Right lobe of liver (tissue), 6 donors: ENCODE results near the gene EIF4G1. TPM values are rescaled to one million over a fixed set of nuclear protein-coding genes. Genes with fewer than 3 reads are reported as not detected.

Experiments used
- ATAC-seq, 4 donors: fragments of 200-7000 bp; cut with Tn5 transposase; one replicate each; pipeline ENCODE4 v1.9.1; 2020; ENCODE audit warnings: mild to moderate bottlenecking in 4 of 4, moderate library complexity in 4 of 4
- DNase-seq, 3 donors: peaks; one replicate each; pipeline ENCODE4 v3.0.0-alpha.2; 2020
- H3K27ac ChIP-seq, 3 donors: fragments of 200-600 bp; one replicate each; pipeline ENCODE4 v1.8.0; 2022
- H3K27me3 ChIP-seq, 2 donors: fragments of 200-600 bp; one replicate each; pipeline ENCODE4 v1.8.0; 2022
- H3K36me3 ChIP-seq, 4 donors: fragments of 200-600 bp; sonication (generic) in 1 of 4; one replicate each; pipeline versions ENCODE4 v1.5.1 to v1.8.0; 2017 to 2022; ENCODE audit warnings: control low read depth in 1 of 4
- H3K4me1 ChIP-seq, 4 donors: fragments of 200-600 bp; sonication (generic) in 1 of 4; one replicate each; pipeline versions ENCODE4 v1.5.1 to v1.8.0; 2017 to 2022; ENCODE audit warnings: control low read depth in 1 of 4
- H3K4me3 ChIP-seq, 3 donors: fragments of 200-600 bp; one replicate each; pipeline ENCODE4 v1.8.0; 2022
- H3K9me3 ChIP-seq, 4 donors: fragments of 200-600 bp; sonication (generic) in 1 of 4; one replicate each; pipeline versions ENCODE4 v1.5.1 to v1.8.0; 2017 to 2022; ENCODE audit warnings: control low read depth in 1 of 4
- CTCF ChIP-seq, 4 donors: fragments of 200-600 bp in 3 of 4; fragments of 450-650 bp in 1 of 4; IDR thresholded peaks; one replicate each; pipeline versions ENCODE4 v1.5.1 to v1.8.0; 2016 to 2022; ENCODE audit warnings: antibody characterized with exemption in 4 of 4, mild to moderate bottlenecking in 2 of 4
- POLR2A ChIP-seq: fragments of 450-650 bp; IDR thresholded peaks from one replicate; pipeline ENCODE4 v1.6.1; 2017; ENCODE audit warnings: antibody characterized with exemption, mild to moderate bottlenecking
- WGBS: methylation state at CpG from one replicate; pipeline ENCODE4 v1.1.6; 2018; ENCODE audit warnings: low coverage, low lambda C conversion rate; ENCODE audit not compliant: insufficient coverage; ENCODE audit errors: missing lambda C conversion rate; 5-methylcytosine and 5-hydroxymethylcytosine counted together
- intact Hi-C, 2 donors: fragments of 100-400 bp; cut with DNase I; formaldehyde crosslinking; loops; one replicate each; pipeline versions ENCODE4 v1.11.2 to v1.14.1; 2022
- total RNA-seq, 6 experiments: library from RNA; depleted of rRNA in 2 of 6; stranded (reverse); fragments of >200 nt in 2 of 6; fragmentation: NEBNext Ultra II Directional in 3 of 6; extraction: Animal tissue kit (Norgen Biotek cat#: 25700) in 3 of 6; gene quantifications; one replicate each; pipeline versions ENCODE4 v1.1.0 to v1.2.4, GENCODE V29; 2016 to 2023
- donor health status: DM: no; HTN: yes; CAD: no.
- donor health status: DM: no; HTN: no; CAD: no.
- donor health status: DM: no; HTN: no; CAD: no.
- donor health status: DM: no; HTN: yes; CAD: no.
- donor health status: DM: no; HTN: yes; CAD: no.

Gene EIF4G1
- total RNA-seq, 6 experiments from 2014 or later: 262 to 368 (median 291) TPM

GRCh38 chr3:184343200-184343876, 28.9 kb downstream of the EIF4G1 start:
- no peak overlapping the region for H3K27ac ChIP-seq
- no peaks in the 10 kb centered on the region for H3K9me3 ChIP-seq
- DNase-seq (no peak), ATAC-seq (no peak)
- no peak for TF ChIP-seq CTCF (IDR thresholded peaks at IDR 0.05)
- TF ChIP-seq POLR2A: no peak
- intact Hi-C loops: no loop called here
- H3K36me3 ChIP-seq: no peaks in the 10 kb centered on the region
- no peak overlapping the region for H3K4me3 ChIP-seq
- 80% methylated on average over 2 of the region's 5 CpGs for WGBS
- H3K27me3 ChIP-seq: no peaks in the 10 kb centered on the region
- no peaks in the 10 kb centered on the region for H3K4me1 ChIP-seq

GRCh38 chr3:184344579-184345316, 30.3 kb downstream of the EIF4G1 start:
- WGBS: 94% methylated on average over 3 of the region's 24 CpGs
- no peaks in the 10 kb centered on the region for H3K9me3 ChIP-seq
- DNase-seq (no peak), ATAC-seq (no peak)
- no peaks in the 10 kb centered on the region for H3K27me3 ChIP-seq
- no peaks in the 10 kb centered on the region for H3K4me1 ChIP-seq
- no peaks in the 10 kb centered on the region for H3K36me3 ChIP-seq
- intact Hi-C loops: no loop called here
- H3K27ac ChIP-seq: no peak overlapping the region
- no peak overlapping the region for H3K4me3 ChIP-seq
- TF ChIP-seq POLR2A (no peak), CTCF (IDR thresholded peaks at IDR 0.05) (no peak)

- intact Hi-C loops: no loop called here
- TF ChIP-seq POLR2A (no peak), CTCF (IDR thresholded peaks at IDR 0.05) (peak; percentile 48 to 60 (median 55))
- Histone ChIP-seq H3K4me3 (no peak overlapping the region), H3K4me1 (no peaks in the 10 kb centered on the region), H3K27ac (no peak overlapping the region), H3K36me3 (no peaks in the 10 kb centered on the region), H3K27me3 (no peaks in the 10 kb centered on the region), H3K9me3 (no peaks in the 10 kb centered on the region)
- 27% methylated on average over 10 of the region's 14 CpGs for WGBS
- ATAC-seq (peak; percentile 90 to 96 (median 94)), DNase-seq (peak; percentile 74 to 80 (median 80))
These were observed 31.1 kb downstream of the EIF4G1 start for GRCh38 chr3:184345317-184346144.

GRCh38 chr3:184346480-184347190, 32.2 kb downstream of the EIF4G1 start:
- no peak for TF ChIP-seq POLR2A
- TF ChIP-seq CTCF (IDR thresholded peaks at IDR 0.05): no peak
- H3K4me3 ChIP-seq: no peak overlapping the region
- peaks cover 0 to 7% (median 2%) of the 10 kb centered on the region in 4 donors for H3K4me1 ChIP-seq
- no peaks in the 10 kb centered on the region for H3K9me3 ChIP-seq
- no peak for DNase-seq
- H3K36me3 ChIP-seq: no peaks in the 10 kb centered on the region
- H3K27me3 ChIP-seq: no peaks in the 10 kb centered on the region
- intact Hi-C loops: no loop called here
- H3K27ac ChIP-seq: no peak overlapping the region
- ATAC-seq: no peak
- 82% methylated on average over 6 of the region's 20 CpGs for WGBS
